GOT3 (cell line): ENCODE measurements around the gene CYP26A1.

Experiments
- DNase-seq: peaks from one replicate; lab custom pipeline; 2025; ENCODE audit warnings: mixed read lengths; lab: John Stamatoyannopoulos, UW

Gene CYP26A1

GRCh38 chr10:93064874-93065660 is 8.6 kb upstream of the CYP26A1 start:
- no peak for DNase-seq

DNA sequence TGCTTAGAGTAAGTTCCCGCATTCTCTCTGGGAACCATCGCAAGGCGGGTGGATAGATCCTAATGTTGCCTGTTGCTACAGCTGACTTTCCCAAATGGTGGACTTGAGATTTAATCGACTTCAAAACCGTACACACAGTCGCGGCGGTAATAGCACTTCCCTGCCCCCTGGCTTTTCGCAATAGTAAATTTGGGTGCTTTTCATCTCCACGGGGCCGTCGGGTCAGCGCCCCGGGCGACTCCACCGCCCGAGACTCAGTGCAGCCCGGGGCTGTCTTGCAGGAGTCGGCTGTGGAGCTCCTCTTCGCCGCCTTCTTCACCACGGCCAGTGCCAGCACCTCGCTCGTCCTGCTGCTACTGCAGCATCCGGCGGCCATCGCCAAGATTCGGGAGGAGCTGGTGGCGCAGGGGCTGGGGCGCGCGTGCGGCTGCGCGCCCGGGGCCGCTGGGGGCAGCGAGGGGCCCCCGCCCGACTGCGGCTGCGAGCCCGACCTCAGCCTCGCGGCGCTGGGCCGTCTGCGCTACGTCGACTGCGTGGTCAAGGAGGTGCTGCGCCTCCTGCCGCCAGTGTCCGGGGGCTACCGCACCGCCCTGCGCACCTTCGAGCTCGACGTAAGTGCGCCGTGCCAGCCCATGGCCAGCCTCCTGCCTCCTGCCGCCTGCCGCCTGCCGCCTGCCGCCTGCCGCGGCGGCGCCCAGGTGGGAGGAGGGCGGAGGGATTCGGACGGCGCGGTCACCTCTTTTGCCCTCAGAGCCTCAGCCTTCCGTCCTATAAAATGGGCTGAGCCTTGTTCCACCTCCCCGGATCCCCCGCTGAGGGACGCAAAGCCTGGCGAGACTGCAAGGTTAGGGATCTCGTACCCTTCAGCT is 7.8 kb upstream of the CYP26A1 start:
- DNase-seq = no peak

DNA sequence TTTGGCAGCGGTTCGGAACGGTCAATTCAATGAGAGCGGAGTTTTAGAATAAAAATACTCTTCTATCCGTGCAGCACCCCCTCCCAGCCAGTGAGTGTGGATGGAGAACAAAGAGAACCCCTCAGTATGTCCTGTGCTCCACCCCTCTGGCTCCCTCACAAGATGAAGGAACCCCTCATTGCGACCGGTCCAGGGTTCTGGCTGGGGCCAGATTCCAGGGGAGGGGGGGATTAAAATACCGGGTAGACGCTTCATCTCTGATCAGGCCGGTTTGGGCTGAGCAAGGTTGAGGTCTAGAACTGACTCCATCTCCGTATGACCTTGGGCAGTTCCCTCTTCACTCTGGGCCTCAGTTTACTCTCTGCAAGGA is 7.2 kb upstream of the CYP26A1 start:
- no peak for DNase-seq

DNA sequence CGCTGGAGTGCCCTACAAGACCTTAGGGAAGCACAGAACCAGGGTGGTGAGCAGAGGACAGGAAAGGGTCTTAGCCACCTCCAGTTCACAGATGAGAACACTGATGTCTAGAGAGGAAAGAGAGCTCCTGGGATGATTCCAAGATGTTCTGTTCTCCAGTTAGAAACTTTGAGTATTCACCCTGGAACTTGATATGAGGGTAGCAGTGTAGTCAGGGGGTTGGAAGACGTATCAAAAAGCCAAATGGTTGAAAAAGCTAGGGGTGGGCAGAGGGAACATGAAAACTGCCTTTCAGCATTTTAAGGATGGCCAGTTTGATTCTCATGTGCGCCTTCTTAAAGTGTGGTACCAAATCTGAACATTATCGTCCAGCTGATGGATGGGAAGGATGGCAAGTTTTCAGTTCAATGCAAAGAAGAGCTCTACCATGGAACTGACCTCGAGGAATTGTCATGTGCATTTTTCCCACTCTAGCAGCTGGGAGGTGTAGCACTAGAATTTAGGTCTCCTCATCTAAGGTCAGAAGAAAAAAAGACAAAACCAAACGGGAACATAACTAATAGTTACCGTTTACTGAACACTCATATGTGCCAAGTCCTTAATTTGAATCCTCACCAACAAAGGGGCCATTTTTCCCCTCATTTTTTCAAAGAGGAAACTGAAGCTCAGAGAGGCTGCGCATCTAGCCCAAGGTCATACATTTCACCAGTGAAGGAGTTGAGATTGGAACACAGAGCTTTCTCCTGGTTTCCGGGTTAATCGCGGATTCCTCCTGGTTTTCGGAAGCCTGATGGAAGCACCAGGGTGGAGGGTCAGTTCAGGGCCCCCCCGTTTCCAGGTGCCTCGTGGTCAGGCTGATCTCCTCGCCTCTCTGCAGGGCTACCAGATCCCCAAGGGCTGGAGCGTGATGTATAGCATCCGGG is 6.0 kb upstream of the CYP26A1 start:
- DNase-seq = no peak

DNA sequence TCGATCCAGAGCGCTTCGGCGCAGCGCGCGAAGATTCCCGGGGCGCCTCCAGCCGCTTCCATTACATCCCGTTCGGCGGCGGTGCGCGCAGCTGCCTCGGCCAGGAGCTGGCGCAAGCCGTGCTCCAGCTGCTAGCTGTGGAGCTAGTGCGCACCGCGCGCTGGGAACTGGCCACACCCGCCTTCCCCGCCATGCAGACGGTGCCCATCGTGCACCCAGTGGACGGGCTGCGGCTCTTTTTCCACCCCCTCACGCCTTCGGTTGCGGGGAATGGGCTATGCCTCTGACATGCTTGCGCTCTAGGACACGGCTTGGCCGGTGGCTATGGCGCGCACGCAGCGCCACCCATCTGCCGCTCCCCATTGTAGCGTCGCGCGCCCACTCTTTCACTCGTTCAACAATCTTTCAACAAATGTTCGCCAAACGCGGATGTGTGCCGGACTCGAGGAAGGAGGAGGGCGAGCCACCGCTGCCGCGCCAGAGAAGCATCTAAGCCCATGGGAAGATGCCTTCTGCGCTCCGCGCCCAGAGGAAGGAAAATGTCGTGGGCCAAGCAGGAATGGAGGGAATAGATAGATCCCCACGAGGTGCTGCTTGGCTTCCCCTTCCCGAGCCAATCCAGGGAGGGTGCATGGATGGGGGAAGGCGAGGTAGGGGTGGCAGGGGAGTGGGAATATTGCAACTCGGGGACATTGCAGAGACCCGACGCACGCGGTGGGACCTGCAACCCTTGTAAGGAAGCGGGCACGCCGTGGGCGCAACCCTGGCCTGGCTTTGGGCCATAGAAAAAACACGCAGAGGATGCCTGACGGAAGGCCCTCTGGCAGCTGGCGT is 5.1 kb upstream of the CYP26A1 start:
- DNase-seq = no peak

DNA sequence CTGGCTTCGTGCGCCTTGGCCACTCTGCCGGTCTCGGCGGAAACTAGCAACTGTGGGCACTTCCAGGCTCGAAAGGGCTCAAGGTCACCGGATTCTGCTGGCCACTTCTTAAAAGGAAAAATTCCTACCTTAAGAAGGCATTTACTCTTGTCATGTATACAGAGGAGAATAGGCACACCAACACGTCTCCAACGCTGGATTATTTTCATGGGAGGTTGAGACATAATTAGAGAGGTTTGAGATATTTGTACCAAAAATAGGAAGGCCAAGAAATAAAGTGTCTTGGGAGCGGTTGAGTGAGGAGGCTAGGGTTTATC is 4.5 kb upstream of the CYP26A1 start:
- DNase-seq = no peak

DNA sequence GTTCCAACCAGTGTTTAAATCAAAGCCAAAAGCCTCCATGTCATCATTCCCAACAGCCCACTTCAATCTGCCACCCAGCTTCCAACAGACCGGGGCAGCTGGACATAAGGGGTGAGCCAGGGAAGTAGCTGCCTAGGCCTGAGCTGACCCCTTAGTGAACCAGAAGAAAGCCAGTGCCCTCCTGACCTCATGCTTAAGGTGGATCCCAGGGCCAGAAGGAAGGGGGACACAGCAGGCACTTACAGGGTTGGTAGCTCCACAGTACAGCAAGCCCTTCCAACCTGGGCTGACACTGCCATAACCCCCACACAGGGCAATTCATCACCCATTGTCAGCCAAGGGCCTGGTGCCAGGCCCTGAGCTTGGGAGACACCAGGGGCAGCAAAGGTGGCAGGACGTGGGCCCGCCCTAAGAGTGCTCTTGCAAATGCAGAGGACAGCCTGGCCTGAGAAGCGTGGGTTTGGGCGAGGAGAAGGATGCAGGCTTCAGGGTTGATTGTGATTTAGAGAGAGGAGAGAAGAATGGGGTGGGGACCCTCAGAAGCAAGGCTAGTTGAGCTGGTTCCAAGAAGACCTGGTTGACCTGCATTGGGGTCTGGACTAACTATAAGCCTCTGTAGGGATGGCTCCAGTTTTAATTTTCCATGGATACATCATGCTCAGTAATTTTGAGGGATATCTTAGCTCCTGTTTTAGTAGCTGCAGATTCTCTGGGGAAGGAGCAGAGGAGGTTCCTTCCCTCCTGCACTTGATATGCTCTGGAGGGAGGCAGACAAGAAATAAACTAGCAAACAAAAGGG is 3.1 kb upstream of the CYP26A1 start:
- no peak for DNase-seq

GRCh38 chr10:93071177-93071472 is 2.6 kb upstream of the CYP26A1 start:
- DNase-seq = no peak

GRCh38 chr10:93071674-93072224 is 1.9 kb upstream of the CYP26A1 start:
- no peak for DNase-seq

DNA sequence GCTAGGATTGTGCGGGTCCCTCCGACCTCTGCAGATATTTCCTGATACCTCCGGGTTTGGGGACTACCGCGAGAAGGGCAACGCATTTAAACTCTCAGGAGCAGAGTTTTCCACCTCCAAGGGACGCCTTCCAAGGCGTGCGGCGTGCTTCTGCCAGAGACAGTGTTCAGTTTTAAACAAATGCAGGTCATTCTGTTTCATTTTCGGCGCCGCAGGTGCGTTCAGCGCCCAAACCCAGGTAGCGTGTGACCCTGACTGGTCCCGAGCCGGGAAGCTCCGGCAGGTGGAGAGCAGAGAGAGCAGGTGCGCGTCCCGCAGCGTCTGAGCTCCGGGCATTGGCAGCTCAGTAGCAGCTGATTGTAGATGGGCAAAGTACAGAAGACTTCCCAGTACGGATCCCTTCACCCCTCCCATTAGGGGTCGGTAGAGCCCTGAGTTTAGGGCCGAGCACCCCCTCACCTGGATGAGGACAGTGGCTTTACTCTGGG is 1.4 kb upstream of the CYP26A1 start:
- no peak for DNase-seq

DNA sequence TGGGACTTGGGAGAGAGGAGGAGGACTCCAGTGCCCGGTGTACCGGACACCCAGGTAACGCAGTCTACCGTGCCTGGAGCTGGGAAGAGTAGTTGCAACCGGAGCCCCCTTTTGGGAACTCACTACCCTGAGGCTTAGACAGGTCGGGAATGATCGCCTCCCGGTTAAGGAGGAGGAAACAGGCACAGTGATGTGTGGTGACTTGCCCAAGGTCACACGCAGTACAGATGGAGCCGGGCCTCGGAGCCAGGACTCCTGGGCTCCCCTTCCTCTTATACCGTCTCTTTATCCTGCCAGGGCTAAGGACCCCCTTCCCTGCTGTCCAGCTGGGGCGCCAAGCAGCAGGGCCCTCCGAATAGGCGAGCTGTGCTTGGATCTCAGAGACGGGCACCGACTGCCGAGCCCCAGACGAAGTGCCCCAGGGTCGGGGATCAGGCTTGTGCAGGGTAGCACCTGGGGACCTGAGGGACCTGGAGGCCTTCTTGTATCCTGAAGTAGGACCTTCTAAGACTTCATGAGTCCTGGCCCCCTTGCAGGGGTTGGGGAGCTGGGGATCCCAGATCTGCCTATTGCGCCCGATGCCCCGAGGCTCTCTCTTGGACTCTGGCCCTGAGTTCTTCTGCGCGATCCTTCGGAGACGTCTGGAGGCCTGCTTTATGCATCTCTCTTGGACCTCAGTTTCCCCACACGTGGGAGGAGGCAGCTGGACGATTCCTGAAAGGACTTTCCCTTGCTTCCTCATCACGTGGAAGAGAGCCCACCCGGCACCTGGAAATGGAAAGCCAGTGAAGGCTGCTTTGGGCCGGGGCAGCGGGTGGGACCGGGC is 767 bp upstream of the CYP26A1 start:
- DNase-seq = no peak

DNA sequence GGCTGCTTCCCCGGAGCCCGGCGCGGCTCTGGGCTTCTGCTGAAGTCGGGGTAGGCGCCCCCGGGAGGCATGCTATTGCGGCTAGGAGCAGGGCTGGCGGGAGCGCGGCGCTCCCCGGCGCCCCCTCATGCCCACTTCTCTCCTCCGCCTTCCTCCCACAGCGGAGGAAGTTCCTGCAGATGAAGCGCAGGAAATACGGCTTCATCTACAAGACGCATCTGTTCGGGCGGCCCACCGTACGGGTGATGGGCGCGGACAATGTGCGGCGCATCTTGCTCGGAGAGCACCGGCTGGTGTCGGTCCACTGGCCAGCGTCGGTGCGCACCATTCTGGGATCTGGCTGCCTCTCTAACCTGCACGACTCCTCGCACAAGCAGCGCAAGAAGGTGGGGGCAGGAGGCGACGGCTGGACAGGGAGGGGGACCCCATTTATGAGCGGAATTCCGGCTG is 479 bp downstream of the CYP26A1 start:
- DNase-seq = no peak

GRCh38 chr10:93074597-93075368 is 1.1 kb downstream of the CYP26A1 start:
- DNase-seq = no peak

DNA sequence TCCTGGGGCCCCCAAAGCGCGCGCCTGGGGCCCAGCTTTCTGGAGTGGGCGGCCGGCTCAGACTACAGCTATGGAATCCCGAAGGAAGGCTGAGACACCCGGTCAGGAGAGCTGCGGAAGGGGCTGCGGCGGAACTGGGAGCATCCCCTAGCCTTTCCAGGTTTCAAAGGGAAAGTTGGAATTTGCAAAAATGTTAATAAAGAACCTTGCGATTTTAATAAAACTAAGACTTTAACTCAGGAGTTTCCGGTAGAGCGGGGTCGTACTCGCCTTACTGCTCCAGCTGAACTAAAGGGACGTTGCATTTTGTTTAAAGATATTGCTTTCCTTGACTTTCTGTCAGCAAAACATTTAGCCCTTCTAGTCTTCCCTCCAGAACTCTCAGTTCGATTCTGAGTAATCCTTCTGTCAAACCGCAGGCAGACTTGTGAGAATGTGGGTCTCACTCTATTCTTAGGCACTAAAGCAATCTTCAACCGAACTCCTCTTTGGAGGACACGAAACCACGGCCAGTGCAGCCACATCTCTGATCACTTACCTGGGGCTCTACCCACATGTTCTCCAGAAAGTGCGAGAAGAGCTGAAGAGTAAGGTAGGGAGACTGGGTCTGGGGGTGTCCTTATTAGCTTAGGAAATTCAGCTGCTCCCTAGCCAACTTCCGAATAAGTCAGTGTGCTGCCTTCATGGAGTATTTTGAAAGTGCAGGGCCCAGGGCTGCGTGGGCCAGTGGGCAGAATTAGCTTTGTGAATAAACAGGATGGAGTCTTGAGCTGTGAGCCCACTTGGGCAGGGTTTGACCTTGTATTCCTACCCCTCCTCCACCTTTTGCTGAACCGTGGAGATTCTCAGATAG is 1.9 kb downstream of the CYP26A1 start:
- DNase-seq = no peak

DNA sequence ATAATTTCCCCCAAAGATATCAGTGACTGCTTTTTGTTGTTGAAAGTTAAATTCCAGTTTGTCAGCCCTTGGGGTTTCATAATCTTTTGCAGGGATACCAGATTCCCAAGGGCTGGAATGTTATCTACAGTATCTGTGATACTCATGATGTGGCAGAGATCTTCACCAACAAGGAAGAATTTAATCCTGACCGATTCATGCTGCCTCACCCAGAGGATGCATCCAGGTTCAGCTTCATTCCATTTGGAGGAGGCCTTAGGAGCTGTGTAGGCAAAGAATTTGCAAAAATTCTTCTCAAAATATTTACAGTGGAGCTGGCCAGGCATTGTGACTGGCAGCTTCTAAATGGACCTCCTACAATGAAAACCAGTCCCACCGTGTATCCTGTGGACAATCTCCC is 3.2 kb downstream of the CYP26A1 start:
- no peak for DNase-seq

GRCh38 chr10:93077860-93078337 is 4.2 kb downstream of the CYP26A1 start:
- DNase-seq = no peak

- no peak for DNase-seq
These were observed 6.1 kb downstream of the CYP26A1 start for GRCh38 chr10:93079663-93080349.
